ENCODE results near the gene ARL15.

Gene ARL15

DNA sequence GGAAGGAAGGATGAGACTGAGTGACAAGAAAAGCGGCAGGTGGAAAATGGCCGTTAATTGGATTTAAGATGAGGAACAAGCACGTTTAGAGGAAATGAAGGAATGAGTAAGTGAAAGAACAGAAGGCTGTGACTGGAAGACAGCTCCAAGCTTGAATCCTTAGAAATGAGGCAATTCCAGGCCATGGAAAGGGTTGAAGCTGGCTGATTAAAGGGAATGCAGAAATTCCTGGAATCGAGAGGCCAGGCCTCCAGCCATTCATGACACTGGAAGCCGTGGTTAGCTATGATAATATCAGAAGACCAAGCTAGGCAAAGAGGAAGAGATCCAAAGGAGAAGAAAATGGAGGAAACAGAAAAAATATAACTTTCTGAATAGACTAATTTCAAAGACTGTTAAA lies 84.2 kb downstream of the ARL15 start:
- TF ChIP-seq, protein P1, sequence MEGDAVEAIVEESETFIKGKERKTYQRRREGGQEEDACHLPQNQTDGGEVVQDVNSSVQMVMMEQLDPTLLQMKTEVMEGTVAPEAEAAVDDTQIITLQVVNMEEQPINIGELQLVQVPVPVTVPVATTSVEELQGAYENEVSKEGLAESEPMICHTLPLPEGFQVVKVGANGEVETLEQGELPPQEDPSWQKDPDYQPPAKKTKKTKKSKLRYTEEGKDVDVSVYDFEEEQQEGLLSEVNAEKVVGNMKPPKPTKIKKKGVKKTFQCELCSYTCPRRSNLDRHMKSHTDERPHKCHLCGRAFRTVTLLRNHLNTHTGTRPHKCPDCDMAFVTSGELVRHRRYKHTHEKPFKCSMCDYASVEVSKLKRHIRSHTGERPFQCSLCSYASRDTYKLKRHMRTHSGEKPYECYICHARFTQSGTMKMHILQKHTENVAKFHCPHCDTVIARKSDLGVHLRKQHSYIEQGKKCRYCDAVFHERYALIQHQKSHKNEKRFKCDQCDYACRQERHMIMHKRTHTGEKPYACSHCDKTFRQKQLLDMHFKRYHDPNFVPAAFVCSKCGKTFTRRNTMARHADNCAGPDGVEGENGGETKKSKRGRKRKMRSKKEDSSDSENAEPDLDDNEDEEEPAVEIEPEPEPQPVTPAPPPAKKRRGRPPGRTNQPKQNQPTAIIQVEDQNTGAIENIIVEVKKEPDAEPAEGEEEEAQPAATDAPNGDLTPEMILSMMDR (conservative IDR thresholded peaks at IDR 0.05; ENCODE audit: control insufficient read depth, insufficient read depth, low read depth, low read length), result no peak
- no peak for DNase-seq (ENCODE audit: low read depth)
- H3K4me3 ChIP-seq (ENCODE audit: control insufficient read depth, low read depth, low read length), result no peak overlapping the region

DNA sequence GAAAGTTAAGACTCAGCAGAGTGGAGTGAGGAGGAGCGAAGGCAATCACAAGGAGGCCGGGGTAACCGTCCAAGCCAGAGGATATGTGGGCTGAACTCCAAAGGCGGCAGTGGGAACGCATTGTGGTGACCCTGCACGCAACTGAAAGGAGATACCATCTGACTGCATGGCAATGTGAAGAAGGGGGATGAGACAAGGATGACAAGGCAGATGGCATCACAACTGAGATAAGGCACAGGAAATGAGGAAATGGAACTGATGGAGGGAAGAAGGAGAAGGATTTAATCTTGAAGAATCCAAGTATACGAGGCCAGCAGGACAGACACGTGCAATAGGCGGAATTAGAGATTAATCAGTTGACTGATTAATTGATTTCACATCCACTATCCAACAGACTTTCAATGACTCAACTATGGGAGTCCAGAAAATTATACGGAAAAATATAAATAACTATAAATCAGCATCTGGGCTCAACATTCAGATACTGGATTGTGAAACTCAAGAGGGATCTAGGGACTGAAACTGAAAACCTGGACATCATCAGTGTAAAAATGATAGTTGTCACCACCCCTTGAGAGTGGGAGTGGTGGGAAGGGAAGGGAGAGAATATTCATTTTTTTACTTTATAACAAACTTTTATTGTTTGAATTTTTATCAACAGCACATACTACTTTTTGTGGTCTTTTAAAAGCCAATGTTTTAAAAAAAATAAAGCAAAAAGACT lies 86.1 kb downstream of the ARL15 start:
- DNase-seq (ENCODE audit: low read depth), result peak; percentile 27
- TF ChIP-seq, protein P1 (conservative IDR thresholded peaks at IDR 0.05; ENCODE audit: control insufficient read depth, insufficient read depth, low read depth, low read length), result no peak
- H3K4me3 ChIP-seq (ENCODE audit: control insufficient read depth, low read depth, low read length), result no peak overlapping the region

DNA sequence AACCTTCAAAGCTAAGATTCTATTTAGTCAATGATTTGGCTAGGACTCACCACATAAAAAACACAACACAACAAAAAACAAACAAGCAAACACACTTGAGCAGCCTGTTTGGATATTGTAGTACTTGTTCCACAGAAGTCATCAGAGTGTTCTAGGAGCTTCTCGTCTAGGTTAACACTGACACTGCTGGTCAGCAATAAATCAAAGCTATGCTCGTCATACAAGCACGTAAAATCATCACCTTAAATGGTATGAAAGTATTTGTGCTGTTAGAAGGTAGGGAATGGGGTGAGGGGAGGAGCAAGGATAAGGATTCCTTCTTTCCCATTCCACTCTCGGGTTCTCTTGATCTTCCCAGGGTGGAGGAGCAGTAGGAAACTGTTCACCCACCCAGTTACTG lies 88.0 kb downstream of the ARL15 start:
- TF ChIP-seq, protein P1 (conservative IDR thresholded peaks at IDR 0.05; ENCODE audit: control insufficient read depth, insufficient read depth, low read depth, low read length), result no peak
- DNase-seq (ENCODE audit: low read depth), result no peak
- no peak overlapping the region for H3K4me3 ChIP-seq (ENCODE audit: control insufficient read depth, low read depth, low read length)

DNA sequence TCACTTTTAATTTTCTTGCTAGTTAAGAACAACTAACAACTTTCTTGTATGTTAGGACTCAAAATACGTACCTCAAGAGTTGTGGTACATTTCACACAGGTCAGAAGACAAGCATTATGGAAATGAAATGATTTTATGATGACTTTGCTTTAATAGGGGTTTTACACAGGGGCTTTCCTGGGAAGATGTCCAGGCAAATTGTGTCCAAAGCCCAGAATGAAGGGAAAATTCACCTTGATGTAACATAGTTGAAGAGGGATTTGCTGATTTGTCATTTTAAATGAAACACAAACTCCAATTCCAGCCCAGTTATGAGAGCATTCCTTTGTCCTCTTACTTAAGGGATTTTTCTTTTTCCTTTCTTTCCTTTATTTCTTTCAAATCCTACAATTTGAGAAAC lies 89.2 kb downstream of the ARL15 start:
- no peak overlapping the region for H3K4me3 ChIP-seq (ENCODE audit: control insufficient read depth, low read depth, low read length)
- no peak for DNase-seq (ENCODE audit: low read depth)
- TF ChIP-seq, protein P1 (conservative IDR thresholded peaks at IDR 0.05; ENCODE audit: control insufficient read depth, insufficient read depth, low read depth, low read length), result no peak

DNA sequence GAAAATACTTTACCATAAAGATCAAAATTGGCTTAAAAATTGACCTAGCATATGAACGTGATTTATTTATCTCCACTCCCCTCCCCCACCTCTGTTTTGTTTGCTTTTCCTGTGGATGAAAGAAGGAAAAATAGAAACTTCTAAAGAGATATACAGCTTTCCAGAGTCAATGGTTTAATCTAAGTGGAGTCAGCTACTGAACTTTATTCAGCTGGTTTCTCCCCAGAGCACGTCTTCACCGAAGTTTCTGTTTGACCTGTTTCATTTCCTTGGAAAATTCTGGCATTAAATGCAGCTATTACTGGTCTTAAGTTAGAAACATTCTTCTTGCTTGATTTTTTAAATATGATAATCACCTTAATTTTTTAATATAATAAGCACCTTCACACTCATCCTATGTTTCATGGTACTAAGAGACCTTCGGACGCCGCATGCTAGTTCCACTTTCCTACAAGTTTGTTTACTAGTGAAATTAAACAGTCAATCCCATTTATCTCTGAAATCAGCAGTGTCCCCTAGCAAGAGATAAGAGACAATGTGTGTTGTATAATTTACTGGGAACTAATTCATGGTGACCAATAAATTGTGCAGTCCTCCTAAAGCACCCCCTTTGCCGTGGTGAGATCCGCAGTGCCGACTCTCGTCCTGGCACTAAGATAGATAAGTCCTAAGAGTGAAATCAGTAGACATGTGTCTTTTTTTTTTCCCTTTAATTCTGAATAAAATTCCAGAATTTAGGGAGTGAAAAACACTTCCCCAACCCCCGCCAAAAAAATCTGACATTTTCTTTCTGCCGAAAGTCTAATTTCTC lies 89.9 kb downstream of the ARL15 start:
- no peak for DNase-seq (ENCODE audit: low read depth)
- H3K4me3 ChIP-seq (ENCODE audit: control insufficient read depth, low read depth, low read length), result no peak overlapping the region
- TF ChIP-seq, protein P1 (conservative IDR thresholded peaks at IDR 0.05; ENCODE audit: control insufficient read depth, insufficient read depth, low read depth, low read length), result no peak

DNA sequence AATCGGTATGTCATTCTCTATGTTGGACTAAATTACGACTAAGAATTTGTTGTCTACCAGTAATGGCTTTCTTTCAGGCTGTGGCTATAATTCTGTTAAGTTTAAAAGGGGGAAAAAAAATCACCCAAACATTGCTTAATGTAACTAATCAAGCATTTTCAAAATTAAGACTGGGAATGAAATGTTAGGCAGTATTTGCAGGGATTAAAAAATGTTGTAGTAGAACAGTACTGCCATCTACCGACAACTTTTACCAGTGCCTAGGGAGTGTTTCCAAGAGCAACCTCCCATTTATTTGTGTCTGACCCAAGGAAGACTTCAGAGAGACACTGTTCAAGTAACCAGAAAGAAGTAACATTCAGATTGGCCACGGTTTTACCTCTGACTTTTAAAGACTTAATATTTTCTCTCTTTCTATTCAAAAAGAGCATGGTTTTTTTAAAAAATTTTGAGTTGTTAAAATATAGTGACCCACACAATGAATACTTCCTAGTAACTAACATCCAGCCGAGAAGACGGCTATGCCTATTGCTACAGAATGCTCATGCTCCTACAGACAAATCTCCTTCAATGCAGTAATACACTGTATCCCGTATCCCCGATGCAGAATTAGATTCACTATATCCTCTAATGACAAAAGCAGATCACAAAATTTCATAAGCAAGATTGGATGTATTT lies 92.4 kb downstream of the ARL15 start:
- peak; percentile 82 for DNase-seq (ENCODE audit: low read depth)
- TF ChIP-seq, protein P1 (conservative IDR thresholded peaks at IDR 0.05; ENCODE audit: control insufficient read depth, insufficient read depth, low read depth, low read length), result peak; percentile 87
- no peak overlapping the region for H3K4me3 ChIP-seq (ENCODE audit: control insufficient read depth, low read depth, low read length)

Measured in fibroblast of mammary gland (primary cell).